Right atrium auricular region (tissue), 2 donors: Measurements from ENCODE around the gene CPA1. TPM values are rescaled to one million over a fixed set of nuclear protein-coding genes. Genes with fewer than 3 reads are reported as not detected.

Source experiments
- DNase-seq: peaks from one replicate; pipeline ENCODE4 v3.0.0-alpha.2; 2019; ENCODE audit warnings: low spot score
- H3K27ac ChIP-seq, 2 donors: fragments of 200-600 bp; sonication (generic); 1 replicate in 1 of 2; 2 replicates in 1 of 2; pipeline ENCODE4 v1.5.1; 2016 to 2019
- H3K27me3 ChIP-seq, 2 donors: fragments of 200-600 bp; sonication (generic); one replicate each; pipeline versions ENCODE4 v1.5.1 to v1.6.0; 2017 to 2019
- H3K36me3 ChIP-seq: fragments of 200-600 bp; sonication (generic); one replicate; pipeline ENCODE4 v1.5.1; 2016
- H3K4me1 ChIP-seq, 2 donors: fragments of 200-600 bp; sonication (generic); one replicate each; pipeline versions ENCODE4 v1.5.1 to v1.6.0; 2017 to 2019
- H3K4me3 ChIP-seq, 2 donors: fragments of 200-600 bp; sonication (generic); 1 replicate in 1 of 2; 2 replicates in 1 of 2; pipeline ENCODE4 v1.5.1; 2017 to 2019; ENCODE audit warnings: mild to moderate bottlenecking in 1 of 2, moderate library complexity in 1 of 2
- H3K9me3 ChIP-seq, 2 donors: fragments of 200-600 bp; sonication (generic); one replicate each; pipeline ENCODE4 v1.5.1; 2019
- CTCF ChIP-seq, 2 donors: fragments of 200-600 bp; sonication (generic); IDR thresholded peaks; one replicate each; pipeline ENCODE4 v1.5.1; 2019; ENCODE audit warnings: antibody characterized with exemption in 2 of 2
- total RNA-seq, 2 donors: library from RNA; depleted of rRNA; stranded (reverse); fragments of >200 nt; gene quantifications; one replicate each; pipeline ENCODE4 v1.1.0, GENCODE V29; 2016

CPA1 gene
- total RNA-seq, 2 donors from 2014 or later: not detected

- H3K27me3 ChIP-seq: no peaks in the 10 kb centered on the region
- no peaks in the 10 kb centered on the region for H3K9me3 ChIP-seq
- H3K36me3 ChIP-seq: no peaks in the 10 kb centered on the region
- no peaks in the 10 kb centered on the region for H3K4me1 ChIP-seq
- H3K27ac ChIP-seq: no peak overlapping the region
- no peak overlapping the region for H3K4me3 ChIP-seq
- peak; percentile 40 for DNase-seq
- TF ChIP-seq CTCF (IDR thresholded peaks at IDR 0.05): no peak
These were observed 15.8 kb downstream of the CPA1 start for GRCh38 chr7:130396109-130396508.

GRCh38 chr7:130397051-130397757, 16.9 kb downstream of the CPA1 start:
- H3K27me3 ChIP-seq: no peaks in the 10 kb centered on the region
- no peaks in the 10 kb centered on the region for H3K4me1 ChIP-seq
- no peaks in the 10 kb centered on the region for H3K36me3 ChIP-seq
- H3K27ac ChIP-seq: no peak overlapping the region
- no peak for TF ChIP-seq CTCF (IDR thresholded peaks at IDR 0.05)
- H3K9me3 ChIP-seq: no peaks in the 10 kb centered on the region
- DNase-seq: no peak
- no peak overlapping the region for H3K4me3 ChIP-seq

- Histone ChIP-seq H3K4me1 (no peaks in the 10 kb centered on the region), H3K9me3 (no peaks in the 10 kb centered on the region), H3K36me3 (no peaks in the 10 kb centered on the region), H3K27ac (no peak overlapping the region), H3K27me3 (no peaks in the 10 kb centered on the region), H3K4me3 (no peak overlapping the region)
- no peak for TF ChIP-seq CTCF (IDR thresholded peaks at IDR 0.05)
- peak; percentile 13 for DNase-seq
These were observed 17.4 kb downstream of the CPA1 start for GRCh38 chr7:130397758-130398073.

GRCh38 chr7:130398526-130399090, 18.3 kb downstream of the CPA1 start:
- Histone ChIP-seq H3K9me3 (no peaks in the 10 kb centered on the region), H3K27ac (no peak overlapping the region), H3K4me1 (no peaks in the 10 kb centered on the region), H3K27me3 (no peaks in the 10 kb centered on the region), H3K4me3 (no peak overlapping the region), H3K36me3 (no peaks in the 10 kb centered on the region)
- TF ChIP-seq CTCF (IDR thresholded peaks at IDR 0.05): no peak
- peak; percentile 13 for DNase-seq

GRCh38 chr7:130400120-130400572, 19.9 kb downstream of the CPA1 start:
- H3K27me3 ChIP-seq: no peaks in the 10 kb centered on the region
- H3K9me3 ChIP-seq: no peaks in the 10 kb centered on the region
- no peak overlapping the region for H3K4me3 ChIP-seq
- no peaks in the 10 kb centered on the region for H3K4me1 ChIP-seq
- TF ChIP-seq CTCF (IDR thresholded peaks at IDR 0.05): no peak
- DNase-seq: peak; percentile 55
- H3K36me3 ChIP-seq: no peaks in the 10 kb centered on the region
- no peak overlapping the region for H3K27ac ChIP-seq

GRCh38 chr7:130401101-130401500, 20.8 kb downstream of the CPA1 start:
- no peak overlapping the region for H3K27ac ChIP-seq
- no peaks in the 10 kb centered on the region for H3K36me3 ChIP-seq
- H3K4me1 ChIP-seq: no peaks in the 10 kb centered on the region
- no peaks in the 10 kb centered on the region for H3K27me3 ChIP-seq
- TF ChIP-seq CTCF (IDR thresholded peaks at IDR 0.05): no peak
- no peaks in the 10 kb centered on the region for H3K9me3 ChIP-seq
- DNase-seq: no peak
- no peak overlapping the region for H3K4me3 ChIP-seq
